Measurements from ENCODE around the gene SNX4. TPM values are rescaled to one million over a fixed set of nuclear protein-coding genes. Genes with fewer than 3 reads are reported as not detected.
"Not testable (repeated sequence)": the region's sequence is repeated elsewhere in the genome, so short reads cannot be mapped to it uniquely, and the experiment has no call there.

SNX4 gene
- total RNA-seq, 1 experiment from 2014 or later = 47.0 TPM

DNA sequence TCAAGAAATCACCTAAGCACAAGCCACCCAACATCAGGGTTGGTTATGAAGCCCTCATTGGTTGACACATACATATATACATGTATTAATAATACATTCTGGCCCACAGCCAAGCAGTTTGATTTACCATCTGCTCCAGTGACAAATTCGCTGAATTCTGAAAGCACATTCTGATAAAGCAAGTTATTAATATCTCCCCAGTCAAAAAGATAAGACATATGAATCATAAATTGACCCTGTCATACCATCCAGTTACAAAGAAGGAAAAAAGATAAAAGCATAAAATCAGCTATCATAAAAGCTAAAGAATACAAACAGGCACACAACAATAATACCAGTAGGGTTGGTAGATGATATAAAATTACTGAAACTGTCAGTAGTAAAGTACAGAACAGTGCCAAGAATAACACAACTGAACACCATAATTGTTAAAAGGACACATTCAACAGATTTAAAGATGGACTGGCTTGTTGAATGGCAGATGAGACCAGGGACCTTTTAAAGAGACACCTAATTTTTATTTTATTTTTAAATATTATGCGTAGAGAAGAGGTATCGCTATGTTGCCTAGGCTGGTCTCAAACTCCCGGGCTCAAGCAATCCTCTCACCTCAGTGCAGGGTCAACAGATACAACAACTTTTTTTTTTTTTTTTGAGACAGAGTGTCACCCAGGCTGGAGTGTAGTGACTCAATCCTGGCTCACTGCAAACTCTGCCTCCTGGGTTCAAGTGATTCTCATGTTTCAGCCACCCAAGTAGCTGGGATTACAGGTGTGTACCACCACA lies 7.7 kb downstream of the SNX4 start:
- Histone ChIP-seq H3K27ac (ENCODE audit: low read length) (no peak overlapping the region), H3K4me3 (ENCODE audit: low read length) (no peak overlapping the region), H3K9me2 (replicated peaks; ENCODE audit: insufficient read depth, low read length) (no peaks in the 10 kb centered on the region), H3K9me3 (ENCODE audit: low read length) (peaks cover 12% of the 10 kb centered on the region), H3K4me2 (ENCODE audit: low read depth, low read length, poor library complexity, severe bottlenecking) (no peak overlapping the region), H2AFZ (ENCODE audit: low read length) (no peak overlapping the region), H3K4me1 (ENCODE audit: low read length) (peaks cover 10% of the 10 kb centered on the region), H3K36me3 (ENCODE audit: insufficient read depth, low read length) (peaks cover 44% of the 10 kb centered on the region), H3K27me3 (ENCODE audit: low read length) (no peaks in the 10 kb centered on the region), H3K79me2 (ENCODE audit: low read length) (peaks cover 93% of the 10 kb centered on the region), H3K9ac (ENCODE audit: low read length) (no peak overlapping the region), H4K20me1 (ENCODE audit: insufficient read depth, low read depth, low read length) (no peaks in the 10 kb centered on the region)
- peak; percentile 54 for DNase-seq

DNA sequence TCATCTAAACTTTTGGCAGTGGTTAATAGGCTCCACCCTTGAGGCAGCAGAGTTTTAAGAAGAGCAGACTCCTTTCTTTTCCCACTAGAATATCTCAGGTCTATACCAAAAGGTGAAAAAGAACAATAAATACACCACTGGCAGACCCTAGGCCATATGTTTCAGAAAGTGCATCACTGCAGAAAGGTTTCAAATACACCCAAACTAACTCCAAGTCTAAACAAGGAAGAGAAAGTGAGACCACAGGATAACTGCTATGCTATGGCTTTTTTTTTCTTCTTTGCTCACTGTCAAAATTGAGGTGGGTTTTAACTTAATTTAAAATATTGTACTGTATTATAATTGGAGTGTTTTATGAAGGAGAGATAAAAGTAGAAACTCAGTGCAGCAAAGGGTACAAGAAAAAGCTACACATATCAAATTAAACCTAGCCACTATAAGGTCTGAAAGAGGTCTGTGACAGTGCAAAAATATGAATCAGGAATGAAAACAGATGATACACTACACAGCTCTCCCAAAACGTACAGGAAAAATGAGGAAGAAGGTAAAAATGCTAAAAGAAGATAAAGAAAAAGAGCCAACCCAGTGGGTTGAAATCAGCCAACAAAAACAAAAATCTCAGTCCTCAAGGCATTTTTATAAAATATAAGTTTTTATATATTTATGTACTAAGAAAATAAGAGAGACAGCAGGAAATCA lies 8.4 kb downstream of the SNX4 start:
- peaks cover 14% of the 10 kb centered on the region for H3K9me3 ChIP-seq (ENCODE audit: low read length)
- DNase-seq = no peak
- H3K27ac ChIP-seq (ENCODE audit: low read length) = no peak overlapping the region
- no peak overlapping the region for H3K9ac ChIP-seq (ENCODE audit: low read length)
- no peak overlapping the region for H2AFZ ChIP-seq (ENCODE audit: low read length)
- H3K9me2 ChIP-seq (replicated peaks; ENCODE audit: insufficient read depth, low read length) = no peaks in the 10 kb centered on the region
- peaks cover 51% of the 10 kb centered on the region for H3K36me3 ChIP-seq (ENCODE audit: insufficient read depth, low read length)
- no peak overlapping the region for H3K4me2 ChIP-seq (ENCODE audit: low read depth, low read length, poor library complexity, severe bottlenecking)
- H4K20me1 ChIP-seq (ENCODE audit: insufficient read depth, low read depth, low read length) = no peaks in the 10 kb centered on the region
- no peak overlapping the region for H3K4me3 ChIP-seq (ENCODE audit: low read length)
- H3K79me2 ChIP-seq (ENCODE audit: low read length) = peaks cover 92% of the 10 kb centered on the region
- no peaks in the 10 kb centered on the region for H3K27me3 ChIP-seq (ENCODE audit: low read length)
- peaks cover 5% of the 10 kb centered on the region for H3K4me1 ChIP-seq (ENCODE audit: low read length)

DNA sequence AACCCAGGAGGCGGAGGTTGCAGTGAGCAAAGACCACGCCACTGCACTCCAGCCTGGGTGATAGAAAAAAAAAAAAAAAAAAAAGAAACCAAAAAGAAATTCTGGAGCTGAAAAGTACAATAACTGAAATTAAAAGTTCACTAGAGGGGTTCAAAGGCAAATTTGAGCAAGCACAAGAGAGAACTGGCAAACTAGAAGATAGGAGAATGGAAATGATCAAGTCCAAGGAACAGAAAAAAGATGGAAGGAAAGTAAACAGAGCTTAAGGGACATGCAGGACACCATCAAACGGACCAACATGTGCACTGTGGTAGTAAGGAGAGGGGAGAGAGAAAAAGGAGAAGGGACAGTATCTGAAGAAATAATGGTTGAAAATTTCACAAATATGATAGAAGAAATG lies 12.9 kb downstream of the SNX4 start:
- no peak overlapping the region for H2AFZ ChIP-seq (ENCODE audit: low read length)
- DNase-seq = peak; percentile 49
- no peak overlapping the region for H3K4me2 ChIP-seq (ENCODE audit: low read depth, low read length, poor library complexity, severe bottlenecking)
- H3K36me3 ChIP-seq (ENCODE audit: insufficient read depth, low read length) = peaks cover 40% of the 10 kb centered on the region
- peaks cover 2% of the 10 kb centered on the region for H3K4me1 ChIP-seq (ENCODE audit: low read length)
- H3K9ac ChIP-seq (ENCODE audit: low read length) = no peak overlapping the region
- no peaks in the 10 kb centered on the region for H3K9me2 ChIP-seq (replicated peaks; ENCODE audit: insufficient read depth, low read length)
- H3K79me2 ChIP-seq (ENCODE audit: low read length) = peaks cover 75% of the 10 kb centered on the region
- H3K9me3 ChIP-seq (ENCODE audit: low read length) = peaks cover 14% of the 10 kb centered on the region
- H3K4me3 ChIP-seq (ENCODE audit: low read length) = no peak overlapping the region
- H4K20me1 ChIP-seq (ENCODE audit: insufficient read depth, low read depth, low read length) = no peaks in the 10 kb centered on the region
- no peak overlapping the region for H3K27ac ChIP-seq (ENCODE audit: low read length)
- H3K27me3 ChIP-seq (ENCODE audit: low read length) = no peaks in the 10 kb centered on the region

DNA sequence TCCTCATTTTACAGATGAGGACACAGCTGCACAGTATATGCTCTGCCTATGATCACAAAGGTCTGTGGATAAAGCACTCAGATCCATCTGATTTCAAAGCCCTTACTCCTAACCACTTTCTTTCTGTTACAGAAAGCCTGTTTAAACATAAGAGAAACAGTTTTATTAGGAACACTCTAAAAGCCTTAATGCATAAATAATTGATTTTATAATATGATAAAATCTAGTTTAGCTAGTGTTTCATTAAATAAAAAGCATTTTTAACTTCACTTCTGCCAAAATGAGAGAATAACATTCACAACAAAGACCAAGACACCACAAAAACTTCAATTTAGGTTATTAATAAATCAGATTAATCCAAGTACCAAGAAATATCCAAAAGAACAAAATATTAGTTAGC lies 21.4 kb downstream of the SNX4 start:
- no peak overlapping the region for H3K4me2 ChIP-seq (ENCODE audit: low read depth, low read length, poor library complexity, severe bottlenecking)
- peaks cover 45% of the 10 kb centered on the region for H3K36me3 ChIP-seq (ENCODE audit: insufficient read depth, low read length)
- peaks cover 17% of the 10 kb centered on the region for H3K79me2 ChIP-seq (ENCODE audit: low read length)
- no peaks in the 10 kb centered on the region for H3K9me3 ChIP-seq (ENCODE audit: low read length)
- H3K9ac ChIP-seq (ENCODE audit: low read length) = no peak overlapping the region
- H2AFZ ChIP-seq (ENCODE audit: low read length) = no peak overlapping the region
- H3K4me3 ChIP-seq (ENCODE audit: low read length) = no peak overlapping the region
- H4K20me1 ChIP-seq (ENCODE audit: insufficient read depth, low read depth, low read length) = no peaks in the 10 kb centered on the region
- H3K9me2 ChIP-seq (replicated peaks; ENCODE audit: insufficient read depth, low read length) = no peaks in the 10 kb centered on the region
- no peak overlapping the region for H3K27ac ChIP-seq (ENCODE audit: low read length)
- DNase-seq = no peak
- no peaks in the 10 kb centered on the region for H3K27me3 ChIP-seq (ENCODE audit: low read length)
- peaks cover 8% of the 10 kb centered on the region; the same call in 1 of the 2 replicates for H3K4me1 ChIP-seq (ENCODE audit: low read length)

DNA sequence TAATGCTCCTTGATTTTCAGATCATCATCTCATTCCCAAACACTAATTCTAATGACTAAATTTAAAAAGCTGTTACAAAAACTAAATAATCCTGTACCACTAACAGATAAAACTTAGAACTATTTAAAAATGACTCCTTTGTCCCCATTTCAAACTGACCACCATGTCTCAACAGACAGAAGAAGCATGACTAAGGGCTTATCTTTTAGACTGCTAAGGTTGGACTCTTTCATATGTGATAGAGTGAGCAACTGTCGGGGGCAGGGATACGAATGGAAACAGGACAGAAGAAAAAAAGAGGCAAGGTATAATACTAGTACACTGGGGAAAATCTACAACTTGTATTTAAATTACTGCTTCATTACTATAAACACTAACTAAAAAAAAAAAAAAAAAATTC lies 23.3 kb downstream of the SNX4 start:
- Histone ChIP-seq H3K9ac (ENCODE audit: low read length) (no peak overlapping the region), H3K4me3 (ENCODE audit: low read length) (no peak overlapping the region), H3K36me3 (ENCODE audit: insufficient read depth, low read length) (peaks cover 44% of the 10 kb centered on the region), H2AFZ (ENCODE audit: low read length) (no peak overlapping the region), H3K9me2 (replicated peaks; ENCODE audit: insufficient read depth, low read length) (no peaks in the 10 kb centered on the region), H4K20me1 (ENCODE audit: insufficient read depth, low read depth, low read length) (no peaks in the 10 kb centered on the region), H3K27ac (ENCODE audit: low read length) (no peak overlapping the region), H3K4me2 (ENCODE audit: low read depth, low read length, poor library complexity, severe bottlenecking) (no peak overlapping the region), H3K9me3 (ENCODE audit: low read length) (no peaks in the 10 kb centered on the region), H3K27me3 (ENCODE audit: low read length) (no peaks in the 10 kb centered on the region), H3K79me2 (ENCODE audit: low read length) (peaks cover 17% of the 10 kb centered on the region), H3K4me1 (ENCODE audit: low read length) (peaks cover 8% of the 10 kb centered on the region; the same call in 1 of the 2 replicates)
- no peak for DNase-seq

DNA sequence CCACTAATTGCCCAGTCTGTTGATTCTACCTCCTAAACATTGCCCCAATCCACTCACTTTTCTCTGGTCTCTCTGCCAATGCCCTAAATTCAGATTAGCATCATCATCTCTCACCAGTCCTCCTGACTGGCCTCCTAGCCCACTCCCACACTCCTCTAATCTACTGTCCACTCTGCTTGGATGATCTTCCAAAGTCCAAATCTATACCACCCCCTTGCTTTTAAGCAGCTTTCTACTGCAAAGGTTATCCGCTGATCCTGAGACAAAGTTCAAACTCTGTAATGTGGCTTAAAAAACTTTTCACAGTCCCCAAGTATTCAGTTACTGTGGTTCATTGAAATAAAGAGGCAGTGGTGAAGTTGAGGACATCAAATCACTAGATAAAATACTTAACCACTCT lies 37.6 kb downstream of the SNX4 start:
- Histone ChIP-seq H3K79me2 (ENCODE audit: low read length) (no peaks in the 10 kb centered on the region), H4K20me1 (ENCODE audit: insufficient read depth, low read depth, low read length) (no peaks in the 10 kb centered on the region), H3K27ac (ENCODE audit: low read length) (no peak overlapping the region), H3K9me2 (replicated peaks; ENCODE audit: insufficient read depth, low read length) (no peaks in the 10 kb centered on the region), H3K4me3 (ENCODE audit: low read length) (no peak overlapping the region), H3K9ac (ENCODE audit: low read length) (no peak overlapping the region), H3K4me1 (ENCODE audit: low read length) (no peaks in the 10 kb centered on the region), H3K9me3 (ENCODE audit: low read length) (no peaks in the 10 kb centered on the region), H3K27me3 (ENCODE audit: low read length) (no peaks in the 10 kb centered on the region), H2AFZ (ENCODE audit: low read length) (no peak overlapping the region), H3K4me2 (ENCODE audit: low read depth, low read length, poor library complexity, severe bottlenecking) (no peak overlapping the region), H3K36me3 (ENCODE audit: insufficient read depth, low read length) (peaks cover 27% of the 10 kb centered on the region; the same call in 1 of the 2 replicates)
- no peak for DNase-seq

GRCh38 chr3:125481786-125482185 lies 38.2 kb downstream of the SNX4 start:
- Histone ChIP-seq H3K4me3 (ENCODE audit: low read length) (no peak overlapping the region), H3K4me1 (ENCODE audit: low read length) (no peaks in the 10 kb centered on the region), H4K20me1 (ENCODE audit: insufficient read depth, low read depth, low read length) (no peaks in the 10 kb centered on the region), H3K9me3 (ENCODE audit: low read length) (no peaks in the 10 kb centered on the region), H3K9ac (ENCODE audit: low read length) (no peak overlapping the region), H3K27ac (ENCODE audit: low read length) (no peak overlapping the region), H2AFZ (ENCODE audit: low read length) (no peak overlapping the region), H3K79me2 (ENCODE audit: low read length) (no peaks in the 10 kb centered on the region), H3K4me2 (ENCODE audit: low read depth, low read length, poor library complexity, severe bottlenecking) (no peak overlapping the region), H3K36me3 (ENCODE audit: insufficient read depth, low read length) (peaks cover 28% of the 10 kb centered on the region; the same call in 1 of the 2 replicates), H3K9me2 (replicated peaks; ENCODE audit: insufficient read depth, low read length) (no peaks in the 10 kb centered on the region), H3K27me3 (ENCODE audit: low read length) (no peaks in the 10 kb centered on the region)
- no peak for DNase-seq

DNA sequence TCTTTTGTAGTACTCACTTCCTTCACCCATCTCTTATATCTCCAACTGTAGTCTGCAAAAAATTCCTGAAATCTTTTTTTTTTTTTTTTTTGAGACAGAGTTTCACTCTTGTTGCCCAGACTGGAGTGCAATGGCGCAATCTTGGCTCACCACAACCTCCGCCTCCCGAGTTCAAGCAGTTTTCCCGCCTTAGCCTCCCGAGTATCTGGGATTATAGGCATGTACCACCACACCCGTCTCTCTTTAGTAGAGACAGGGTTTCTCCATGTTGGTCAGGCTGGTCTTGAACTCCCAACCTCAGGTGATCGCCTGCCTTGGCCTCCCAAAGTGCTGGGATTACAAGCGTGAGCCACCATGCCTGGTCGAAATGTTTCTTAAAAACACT lies 38.6 kb downstream of the SNX4 start:
- H3K4me1 ChIP-seq (ENCODE audit: low read length); H3K79me2 ChIP-seq (ENCODE audit: low read length); H2AFZ ChIP-seq (ENCODE audit: low read length); H4K20me1 ChIP-seq (ENCODE audit: insufficient read depth, low read depth, low read length); DNase-seq; H3K4me2 ChIP-seq (ENCODE audit: low read depth, low read length, poor library complexity, severe bottlenecking); H3K9ac ChIP-seq (ENCODE audit: low read length); H3K27ac ChIP-seq (ENCODE audit: low read length); H3K4me3 ChIP-seq (ENCODE audit: low read length); H3K9me3 ChIP-seq (ENCODE audit: low read length); H3K9me2 ChIP-seq (replicated peaks; ENCODE audit: insufficient read depth, low read length); H3K27me3 ChIP-seq (ENCODE audit: low read length): not testable (repeated sequence)
- peaks cover 32% of the 10 kb centered on the region; the same call in 1 of the 2 replicates for H3K36me3 ChIP-seq (ENCODE audit: insufficient read depth, low read length)
